ENCODE measurements around the gene CERS6.

DNA sequence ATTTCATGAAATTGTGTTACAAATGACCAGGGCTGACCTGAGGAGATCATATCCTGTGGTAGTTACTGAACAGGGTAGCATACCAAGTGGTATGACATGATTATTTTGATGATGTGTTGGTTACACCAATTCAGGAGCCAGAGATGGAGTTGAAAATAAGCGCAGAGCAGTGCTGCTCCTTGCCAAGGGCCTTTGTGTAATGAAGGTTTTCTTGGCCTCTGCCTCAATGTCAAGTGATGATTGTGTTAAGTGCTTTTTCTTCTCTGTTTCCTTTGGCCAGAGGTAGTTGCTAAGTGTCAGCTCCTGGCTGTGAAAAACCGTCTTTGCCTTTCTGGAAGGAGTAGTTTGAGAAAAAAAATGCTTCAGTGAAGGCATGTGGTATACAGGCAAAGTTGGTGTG lies 131.2 kb downstream of the CERS6 start:
- TF ChIP-seq POLR2AphosphoS5 (IDR thresholded peaks at IDR 0.05) (peak; percentile 73 to 76), POLR2A (IDR thresholded peaks at IDR 0.05; ENCODE audit: low read depth) (no peak), EP300 (IDR thresholded peaks at IDR 0.05) (no peak)
- TF ChIP-seq, protein P1, sequence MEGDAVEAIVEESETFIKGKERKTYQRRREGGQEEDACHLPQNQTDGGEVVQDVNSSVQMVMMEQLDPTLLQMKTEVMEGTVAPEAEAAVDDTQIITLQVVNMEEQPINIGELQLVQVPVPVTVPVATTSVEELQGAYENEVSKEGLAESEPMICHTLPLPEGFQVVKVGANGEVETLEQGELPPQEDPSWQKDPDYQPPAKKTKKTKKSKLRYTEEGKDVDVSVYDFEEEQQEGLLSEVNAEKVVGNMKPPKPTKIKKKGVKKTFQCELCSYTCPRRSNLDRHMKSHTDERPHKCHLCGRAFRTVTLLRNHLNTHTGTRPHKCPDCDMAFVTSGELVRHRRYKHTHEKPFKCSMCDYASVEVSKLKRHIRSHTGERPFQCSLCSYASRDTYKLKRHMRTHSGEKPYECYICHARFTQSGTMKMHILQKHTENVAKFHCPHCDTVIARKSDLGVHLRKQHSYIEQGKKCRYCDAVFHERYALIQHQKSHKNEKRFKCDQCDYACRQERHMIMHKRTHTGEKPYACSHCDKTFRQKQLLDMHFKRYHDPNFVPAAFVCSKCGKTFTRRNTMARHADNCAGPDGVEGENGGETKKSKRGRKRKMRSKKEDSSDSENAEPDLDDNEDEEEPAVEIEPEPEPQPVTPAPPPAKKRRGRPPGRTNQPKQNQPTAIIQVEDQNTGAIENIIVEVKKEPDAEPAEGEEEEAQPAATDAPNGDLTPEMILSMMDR (IDR thresholded peaks at IDR 0.05), result no peak

Data from esophagus muscularis mucosa (tissue), 4 donors.